ENCODE results near the gene GPR173. TPM values are rescaled to one million over a fixed set of nuclear protein-coding genes. Genes with fewer than 3 reads are reported as not detected.

GPR173 gene
- total RNA-seq, 2 experiments from 2014 or later = not detected

Other genes with a start within 250 kb of the GPR173 start
- gene XAGE5, start 237.5 kb upstream of the GPR173 start, total RNA-seq = not detected
- gene XAGE3, start 180.7 kb upstream of the GPR173 start, total RNA-seq = not detected
- gene FAM156B, start 151.5 kb upstream of the GPR173 start, total RNA-seq = 10 to 100 TPM; 15.4 to 16.3 TPM
- 10 to 100 TPM; 19.3 to 19.7 TPM for gene FAM156A, start 90.3 kb upstream of the GPR173 start, total RNA-seq
- 10 to 100 TPM; 18.1 to 20.0 TPM for gene TSPYL2, start 33.6 kb downstream of the GPR173 start, total RNA-seq
- 10 to 100 TPM; 11.5 to 11.6 TPM for gene KANTR, start 45.4 kb downstream of the GPR173 start, total RNA-seq
- gene KDM5C, start 176.4 kb downstream of the GPR173 start, total RNA-seq = 10 to 100 TPM; 81.8 to 84.4 TPM
- not detected for gene IQSEC2, start 232.8 kb downstream of the GPR173 start, total RNA-seq

All from activated CD8-positive, alpha-beta T cell treated with anti-CD3 and anti-CD28 coated beads, Interleukin-2, amount 10 ng/mL, durations not matched to agents 7 days and 5 days (primary cell).